Subcutaneous adipose tissue (tissue), 4 donors: ENCODE data around the gene HASPIN. TPM values are rescaled to one million over a fixed set of nuclear protein-coding genes. Genes with fewer than 3 reads are reported as not detected.

Experiments used
- total RNA-seq, 4 donors: library from RNA; depleted of rRNA; stranded (reverse); fragments of >200 nt; gene quantifications; one replicate each; pipeline ENCODE4 v1.1.0, GENCODE V29; 2016
- TF ChIP-seq, protein P1 (sequence below): fragments of 450-650 bp; IDR thresholded peaks from one replicate; pipeline ENCODE4 v1.5.1; 2016; ENCODE audit warnings: low read depth, mild to moderate bottlenecking, control low read depth, antibody characterized with exemption, moderate library complexity

The HASPIN gene
- total RNA-seq = under 1 TPM in 3 of 4 donors, not detected in 1; 0.33 to 0.44 (median 0.34) TPM

DNA sequence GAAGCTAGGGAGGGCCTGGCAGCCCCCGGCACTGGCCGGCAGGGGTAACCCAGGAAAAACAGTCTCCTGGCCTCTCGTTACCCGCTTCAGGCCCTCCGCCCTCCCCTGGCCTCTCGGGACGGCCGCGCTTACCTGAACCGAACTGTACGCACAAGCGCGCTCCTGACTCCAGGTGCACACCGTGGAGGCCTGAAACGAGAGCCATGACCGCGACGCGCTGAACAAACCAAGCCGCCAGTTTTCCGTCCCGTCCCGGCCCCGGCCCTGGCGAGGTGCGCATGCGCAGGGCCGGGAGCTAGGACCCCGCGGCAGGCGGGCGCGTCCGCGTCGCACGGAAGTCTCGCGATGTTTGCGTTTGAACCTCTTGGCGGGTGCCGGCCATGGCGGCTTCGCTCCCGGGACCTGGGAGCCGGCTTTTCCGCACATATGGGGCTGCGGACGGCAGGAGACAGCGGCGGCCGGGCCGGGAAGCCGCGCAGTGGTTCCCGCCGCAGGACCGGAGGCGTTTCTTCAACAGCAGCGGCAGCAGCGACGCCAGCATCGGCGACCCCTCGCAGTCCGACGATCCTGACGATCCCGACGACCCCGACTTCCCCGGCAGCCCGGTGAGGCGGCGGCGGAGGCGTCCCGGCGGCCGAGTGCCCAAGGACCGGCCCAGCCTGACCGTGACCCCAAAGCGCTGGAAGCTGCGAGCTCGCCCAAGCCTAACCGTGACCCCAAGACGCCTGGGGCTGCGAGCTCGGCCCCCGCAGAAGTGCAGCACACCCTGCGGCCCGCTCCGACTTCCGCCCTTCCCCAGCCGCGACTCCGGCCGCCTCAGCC, at the start of gene HASPIN:
HASPIN (plus strand) TSS at position 348 of the 822 bp plus-strand sequence; CDS start at position 381, 33 bp downstream.
- TF ChIP-seq, protein P1, sequence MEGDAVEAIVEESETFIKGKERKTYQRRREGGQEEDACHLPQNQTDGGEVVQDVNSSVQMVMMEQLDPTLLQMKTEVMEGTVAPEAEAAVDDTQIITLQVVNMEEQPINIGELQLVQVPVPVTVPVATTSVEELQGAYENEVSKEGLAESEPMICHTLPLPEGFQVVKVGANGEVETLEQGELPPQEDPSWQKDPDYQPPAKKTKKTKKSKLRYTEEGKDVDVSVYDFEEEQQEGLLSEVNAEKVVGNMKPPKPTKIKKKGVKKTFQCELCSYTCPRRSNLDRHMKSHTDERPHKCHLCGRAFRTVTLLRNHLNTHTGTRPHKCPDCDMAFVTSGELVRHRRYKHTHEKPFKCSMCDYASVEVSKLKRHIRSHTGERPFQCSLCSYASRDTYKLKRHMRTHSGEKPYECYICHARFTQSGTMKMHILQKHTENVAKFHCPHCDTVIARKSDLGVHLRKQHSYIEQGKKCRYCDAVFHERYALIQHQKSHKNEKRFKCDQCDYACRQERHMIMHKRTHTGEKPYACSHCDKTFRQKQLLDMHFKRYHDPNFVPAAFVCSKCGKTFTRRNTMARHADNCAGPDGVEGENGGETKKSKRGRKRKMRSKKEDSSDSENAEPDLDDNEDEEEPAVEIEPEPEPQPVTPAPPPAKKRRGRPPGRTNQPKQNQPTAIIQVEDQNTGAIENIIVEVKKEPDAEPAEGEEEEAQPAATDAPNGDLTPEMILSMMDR = no peak

DNA sequence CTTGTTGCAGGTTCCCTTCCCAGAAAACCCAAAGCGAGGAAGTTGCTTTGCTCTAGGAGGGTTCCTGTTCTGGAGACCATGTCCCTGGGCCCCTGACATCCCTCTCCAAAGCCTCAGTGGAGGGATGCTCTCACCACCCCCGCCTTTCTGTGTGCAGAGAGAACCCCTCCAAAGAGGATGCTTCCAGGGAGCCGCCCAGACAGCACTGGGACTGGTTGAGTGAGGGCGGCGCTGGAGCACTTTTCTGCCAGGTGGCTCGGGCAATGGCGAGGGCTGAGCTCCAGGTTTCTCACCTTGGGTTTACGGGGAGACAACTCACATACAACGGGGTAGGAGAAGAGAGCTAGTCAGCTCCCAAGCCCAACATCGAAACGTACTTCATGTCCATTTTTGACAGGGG, 47.8 kb upstream of the HASPIN start:
- TF ChIP-seq, protein P1 = no peak

DNA sequence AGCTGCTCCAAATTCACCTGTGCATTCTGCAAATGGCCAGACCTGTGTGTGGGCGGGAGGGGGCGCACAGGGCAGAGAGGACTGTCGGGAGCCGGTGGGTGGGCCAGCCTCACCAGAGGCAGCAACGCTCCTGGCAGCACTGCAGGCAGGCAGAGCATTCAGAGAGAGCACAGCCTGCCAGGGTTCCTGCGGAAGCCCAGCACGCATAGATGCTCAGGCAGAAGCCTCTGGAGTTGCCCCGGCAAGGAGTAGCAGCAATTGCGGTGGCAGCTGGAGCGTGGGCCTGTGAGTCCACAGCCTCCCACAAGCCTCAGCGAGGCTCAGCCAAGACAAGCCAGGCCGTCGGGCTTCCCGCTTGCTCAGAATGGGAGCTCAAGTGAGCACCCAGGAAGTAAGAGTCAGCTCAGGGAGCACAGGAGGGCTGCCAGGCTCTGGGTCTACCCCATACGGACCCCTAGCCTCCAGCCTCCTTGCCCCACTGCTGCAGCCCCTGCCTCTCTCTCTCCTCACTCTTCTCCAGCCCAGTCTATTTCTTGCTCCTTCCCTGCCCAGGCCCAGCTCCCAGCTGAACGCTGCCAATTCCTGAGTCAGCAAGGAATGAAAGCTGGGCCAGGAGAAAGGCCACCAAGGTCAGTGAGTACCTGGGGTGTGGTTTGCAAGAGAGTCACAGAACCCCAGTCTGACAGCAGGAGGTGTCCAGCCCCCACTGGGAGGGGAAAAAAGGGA, 45.4 kb upstream of the HASPIN start:
- TF ChIP-seq, protein P1 = no peak

DNA sequence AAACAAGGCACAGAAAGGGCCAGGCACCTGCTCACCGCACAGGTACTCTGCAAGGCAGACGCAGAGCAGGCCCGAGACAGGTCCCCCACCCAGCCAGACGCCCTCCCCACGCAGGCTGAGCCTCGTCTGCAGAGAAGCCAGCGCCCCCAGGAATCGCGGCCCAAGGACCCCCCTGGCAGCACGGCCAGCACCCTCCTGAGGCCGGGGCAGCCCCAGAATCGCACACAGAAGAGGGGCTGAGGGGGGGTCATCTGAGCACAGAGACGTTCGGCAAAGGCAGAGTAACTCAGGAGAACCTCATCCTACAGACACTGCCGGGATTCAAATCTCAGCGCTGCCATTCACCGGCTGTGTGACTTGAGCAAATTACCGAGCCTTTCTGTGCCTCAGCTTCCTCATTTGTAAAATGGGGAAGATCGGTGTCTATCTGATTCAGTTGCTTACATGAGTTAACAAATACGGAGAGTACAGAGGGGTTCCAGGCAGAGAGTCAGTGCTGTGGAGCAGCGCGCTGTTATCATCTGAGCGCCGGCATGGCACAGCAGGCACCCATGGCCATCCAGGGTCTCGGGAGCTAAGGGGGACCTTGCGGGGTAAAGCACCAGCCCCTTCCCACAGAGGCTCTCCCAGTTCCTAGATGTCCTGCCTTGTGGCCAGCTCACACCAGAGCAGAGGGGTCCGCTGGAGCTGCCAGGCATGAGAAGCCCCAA, 44.7 kb upstream of the HASPIN start:
- TF ChIP-seq, protein P1 = no peak

DNA sequence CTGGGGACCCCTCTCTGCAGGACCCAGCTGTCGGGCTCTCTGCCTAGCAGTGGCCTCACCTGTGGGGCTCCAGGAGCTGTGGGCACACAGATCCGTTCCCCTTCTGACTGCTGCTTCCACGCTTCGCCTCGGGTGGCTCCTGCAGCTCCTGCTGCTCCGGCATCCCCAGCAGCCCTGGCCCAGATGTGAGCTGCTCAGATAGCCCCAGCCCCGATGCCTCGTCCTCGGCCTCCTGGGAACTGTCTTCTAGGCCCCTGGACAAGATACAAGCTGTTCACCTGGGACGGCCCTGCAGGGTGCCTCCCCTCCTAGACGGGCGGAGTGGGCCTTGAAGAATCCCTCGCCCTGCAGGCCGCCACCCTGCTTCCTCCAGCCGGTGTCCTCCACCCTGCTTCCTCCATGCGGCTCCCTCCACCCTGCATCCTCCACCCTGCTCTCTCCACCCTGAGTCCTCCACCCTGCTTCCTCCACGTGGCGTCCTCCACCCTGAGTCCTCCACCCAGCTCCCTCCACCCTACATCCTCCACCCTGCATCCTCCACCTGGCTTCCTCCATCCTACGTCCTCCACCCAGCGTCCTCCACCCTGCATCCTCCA, 44.1 kb upstream of the HASPIN start:
- TF ChIP-seq, protein P1 = no peak

DNA sequence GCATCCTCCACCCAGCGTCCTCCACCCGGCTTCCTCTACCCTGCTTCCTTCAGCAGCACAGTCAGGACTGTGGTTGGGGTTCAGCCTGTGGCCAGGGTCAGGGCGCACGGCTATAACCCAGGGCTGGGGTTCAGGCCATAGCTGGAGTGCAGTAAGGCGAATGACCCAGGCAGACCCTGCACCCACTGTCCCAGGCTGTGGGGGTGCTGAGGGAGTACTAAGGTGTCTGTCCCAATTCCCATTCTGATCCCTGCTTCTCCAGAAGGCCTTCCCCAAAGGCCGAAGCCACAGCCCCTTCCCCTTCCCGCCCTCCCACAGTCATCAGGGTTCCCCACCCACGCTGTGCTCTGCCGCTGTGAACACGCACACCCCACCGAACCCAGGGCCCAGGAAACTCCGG, 42.6 kb upstream of the HASPIN start:
- TF ChIP-seq, protein P1 = no peak
